Testis (tissue), 3 donors: Measurements from ENCODE around the gene KCTD1. TPM values are rescaled to one million over a fixed set of nuclear protein-coding genes. Genes with fewer than 3 reads are reported as not detected.

Experiments
- DNase-seq: peaks from one replicate; pipeline ENCODE4 v3.0.0-alpha.2; 2019
- H3K27ac ChIP-seq, 2 donors: fragments of 200-600 bp; sonication (generic); one replicate each; pipeline ENCODE4 v1.5.1; 2019
- H3K27me3 ChIP-seq: fragments of 200-600 bp; sonication (generic); one replicate; pipeline ENCODE4 v1.5.1; 2019
- H3K36me3 ChIP-seq: fragments of 200-600 bp; sonication (generic); one replicate; pipeline ENCODE4 v1.5.1; 2017; ENCODE audit warnings: low read depth; ENCODE audit errors: missing control alignments
- H3K4me1 ChIP-seq: fragments of 200-600 bp; sonication (generic); one replicate; pipeline ENCODE4 v1.5.1; 2019
- H3K4me3 ChIP-seq, 2 donors: fragments of 200-600 bp; sonication (generic); one replicate each; pipeline ENCODE4 v1.5.1; 2017 to 2019
- H3K9me3 ChIP-seq: fragments of 200-600 bp; sonication (generic); one replicate; pipeline ENCODE4 v1.5.1; 2017
- CTCF ChIP-seq, 3 experiments: fragments of 450-650 bp in 2 of 3; fragments of 200-600 bp in 1 of 3; sonication (generic) in 1 of 3; IDR thresholded peaks; one replicate each; pipeline ENCODE4 v1.5.1; 2016 to 2019; ENCODE audit warnings: antibody characterized with exemption in 3 of 3, mild to moderate bottlenecking in 2 of 3, moderate library complexity in 1 of 3
- POLR2A ChIP-seq: fragments of 450-650 bp; IDR thresholded peaks from one replicate; pipeline ENCODE4 v1.6.1; 2017; ENCODE audit warnings: antibody characterized with exemption, mild to moderate bottlenecking, moderate library complexity
- WGBS, 2 donors: methylation state at CpG; one replicate each; pipeline ENCODE4 v1.1.5; 2018; 5-methylcytosine and 5-hydroxymethylcytosine counted together
- intact Hi-C: fragments of 100-400 bp; cut with DNase I; formaldehyde crosslinking; loops from one replicate; pipeline ENCODE4 v1.15.1; 2023; ENCODE audit warnings: low total_unique reads
- polyA plus RNA-seq: library from polyadenylated mRNA; stranded (reverse); fragments of 350-450 nt; fragmentation: Illumina TruSeq; extraction: RNeasy Lipid Tissue Mini Kit (QIAGEN cat#74804); gene quantifications from one replicate; pipeline ENCODE4 v1.2.3, GENCODE V29; 2014; ENCODE audit warnings: low read depth, low replicate concordance; ENCODE audit not compliant: insufficient read depth
- total RNA-seq, 2 donors: library from RNA; depleted of rRNA; stranded (reverse); fragments of >200 nt; gene quantifications; one replicate each; pipeline ENCODE4 v1.2.3, GENCODE V29; 2016

Gene KCTD1
- total and polyA plus RNA-seq, 3 donors from 2014 or later: 13.1 to 19.9 (median 19.6) TPM

GRCh38 chr18:26457195-26457594 lies 91.2 kb downstream of the KCTD1 start:
- intact Hi-C loops: no loop called here
- H3K4me1 ChIP-seq: peaks cover 5% of the 10 kb centered on the region
- H3K36me3 ChIP-seq: no peaks in the 10 kb centered on the region
- DNase-seq: no peak
- no peak overlapping the region for H3K4me3 ChIP-seq
- no peaks in the 10 kb centered on the region for H3K27me3 ChIP-seq
- WGBS, 2 donors: 94 to 98% methylated on average over 4 of the region's 4 CpGs
- TF ChIP-seq CTCF (IDR thresholded peaks at IDR 0.05): no peak
- TF ChIP-seq POLR2A: no peak
- H3K27ac ChIP-seq: no peak overlapping the region
- no peaks in the 10 kb centered on the region for H3K9me3 ChIP-seq

- 79 to 84% methylated on average over 3 of the region's 3 CpGs for WGBS, 2 donors
- DNase-seq: no peak
- Histone ChIP-seq H3K4me1 (peaks cover 5% of the 10 kb centered on the region), H3K27me3 (no peaks in the 10 kb centered on the region), H3K4me3 (no peak overlapping the region), H3K36me3 (no peaks in the 10 kb centered on the region), H3K27ac (no peak overlapping the region), H3K9me3 (no peaks in the 10 kb centered on the region)
- TF ChIP-seq CTCF (IDR thresholded peaks at IDR 0.05) (no peak), POLR2A (no peak)
- intact Hi-C loops: no loop called here
These were observed 92.3 kb downstream of the KCTD1 start for GRCh38 chr18:26456070-26456491.

- Histone ChIP-seq H3K4me3 (no peak overlapping the region), H3K27me3 (no peaks in the 10 kb centered on the region), H3K27ac (no peak overlapping the region), H3K9me3 (no peaks in the 10 kb centered on the region), H3K4me1 (peaks cover under 1% of the 10 kb centered on the region), H3K36me3 (no peaks in the 10 kb centered on the region)
- DNase-seq: no peak
- 94 to 97% methylated on average over 15 of the region's 15 CpGs for WGBS, 2 donors
- no peak for TF ChIP-seq POLR2A
- TF ChIP-seq CTCF (IDR thresholded peaks at IDR 0.05): no peak
- intact Hi-C loops: no loop called here
These were observed 92.7 kb downstream of the KCTD1 start for GRCh38 chr18:26455639-26456038.

GRCh38 chr18:26454616-26455015 lies 93.7 kb downstream of the KCTD1 start:
- no peak for DNase-seq
- WGBS, 2 donors: 89 to 94% methylated on average over 6 of the region's 6 CpGs
- intact Hi-C loops: no loop called here

More at GRCh38 chr18:26454616-26455015, 93.7 kb downstream of the KCTD1 start:
- H3K9me3 ChIP-seq: no peaks in the 10 kb centered on the region
- H3K27ac ChIP-seq: no peak overlapping the region
- TF ChIP-seq CTCF (IDR thresholded peaks at IDR 0.05) (no peak), POLR2A (no peak)
- no peaks in the 10 kb centered on the region for H3K27me3 ChIP-seq
- no peak overlapping the region for H3K4me3 ChIP-seq
- no peaks in the 10 kb centered on the region for H3K36me3 ChIP-seq
- no peaks in the 10 kb centered on the region for H3K4me1 ChIP-seq
